Smooth muscle cell (in vitro differentiated cells): Measurements from ENCODE around the gene RAMAC. TPM values are rescaled to one million over a fixed set of nuclear protein-coding genes. Genes with fewer than 3 reads are reported as not detected.

ENCODE experiments used
- DNase-seq: peaks from one replicate; lab custom pipeline; 2025; ENCODE audit not compliant: unreplicated experiment; lab: John Stamatoyannopoulos, UW
- H2AFZ ChIP-seq: fragments of 200-600 bp; sonication (generic); 2 replicates; pipeline ENCODE4 v1.6.0; 2016; ENCODE audit warnings: antibody characterized with exemption, low read depth, mild to moderate bottlenecking
- H3F3A ChIP-seq: fragments of 200-600 bp; sonication (generic); 2 replicates; pipeline ENCODE4 v1.6.0; 2017; ENCODE audit warnings: antibody characterized with exemption, low read depth
- H3K27ac ChIP-seq: fragments of 200-600 bp; sonication (generic); 2 replicates; pipeline ENCODE4 v1.5.1; 2016; ENCODE audit warnings: low read depth, mild to moderate bottlenecking
- H3K27me3 ChIP-seq: fragments of 200-600 bp; sonication (generic); 2 replicates; pipeline ENCODE4 v1.6.1; 2016; ENCODE audit warnings: low read depth, mild to moderate bottlenecking
- H3K36me3 ChIP-seq: fragments of 200-600 bp; sonication (generic); 2 replicates; pipeline ENCODE4 v1.5.1; 2016; ENCODE audit warnings: low read depth
- H3K4me1 ChIP-seq: fragments of 200-600 bp; sonication (generic); 2 replicates; pipeline ENCODE4 v1.5.1; 2016; ENCODE audit warnings: low read depth
- H3K4me2 ChIP-seq: fragments of 200-600 bp; sonication (generic); 2 replicates; pipeline ENCODE4 v1.6.0; 2016; ENCODE audit warnings: mild to moderate bottlenecking
- H3K4me3 ChIP-seq: fragments of 200-600 bp; sonication (generic); 2 replicates; pipeline ENCODE4 v1.5.1; 2016; ENCODE audit warnings: mild to moderate bottlenecking
- H3K79me2 ChIP-seq: fragments of 200-600 bp; sonication (generic); 2 replicates; pipeline ENCODE4 v1.6.0; 2016; ENCODE audit warnings: low read depth, mild to moderate bottlenecking
- H3K9ac ChIP-seq: fragments of 200-600 bp; sonication (generic); 2 replicates; pipeline ENCODE4 v1.6.0; 2016; ENCODE audit warnings: low read depth
- H3K9me3 ChIP-seq: fragments of 200-600 bp; sonication (generic); replicated peaks from 2 replicates; pipeline ENCODE4 v1.5.1; 2016; ENCODE audit warnings: low read depth
- H4K20me1 ChIP-seq: fragments of 200-600 bp; sonication (generic); 2 replicates; pipeline ENCODE4 v1.6.0; 2016; ENCODE audit warnings: low read depth
- CTCF ChIP-seq: fragments of 200-600 bp; sonication (generic); IDR thresholded peaks from 2 replicates; pipeline ENCODE4 v1.5.1; 2017; ENCODE audit warnings: borderline replicate concordance, mild to moderate bottlenecking, antibody characterized with exemption; ENCODE audit not compliant: insufficient read depth, poor library complexity, severe bottlenecking
- WGBS: methylation state at CpG from one replicate; pipeline ENCODE4 v1.1.7; 2016; ENCODE audit warnings: low lambda C conversion rate; 5-methylcytosine and 5-hydroxymethylcytosine counted together
- polyA plus RNA-seq: library from polyadenylated mRNA; unstranded; fragments of >200 nt; fragmentation: Nextera tagmentation; extraction: Ambion mirVana; gene quantifications from 2 replicates; pipeline ENCODE4 v1.2.1, GENCODE V29; 2016
- total RNA-seq: library from RNA; depleted of rRNA; stranded (reverse); fragments of >200 nt; gene quantifications from 2 replicates; pipeline ENCODE4 v1.2.3, GENCODE V29; 2014

Gene RAMAC
- total and polyA plus RNA-seq, 2 experiments from 2014 or later: 56.6 to 59.2 TPM

- no peaks in the 10 kb centered on the region for H3K9me3 ChIP-seq
- DNase-seq: no peak
- H4K20me1 ChIP-seq: no peaks in the 10 kb centered on the region
- H3K36me3 ChIP-seq: no peaks in the 10 kb centered on the region
- H3K27ac ChIP-seq: peak overlapping the region; percentile 84
- H3K4me1 ChIP-seq: peaks cover 6% of the 10 kb centered on the region
- no peaks in the 10 kb centered on the region for H3F3A ChIP-seq
- H3K4me2 ChIP-seq: no peak overlapping the region
- no peak for TF ChIP-seq CTCF
- peak overlapping the region; percentile 53 for H3K9ac ChIP-seq
- H3K27me3 ChIP-seq: no peaks in the 10 kb centered on the region
- H2AFZ ChIP-seq: no peak overlapping the region
- H3K4me3 ChIP-seq: no peak overlapping the region
- H3K79me2 ChIP-seq: no peaks in the 10 kb centered on the region
- 49% methylated on average over 8 of the region's 8 CpGs for WGBS
These were observed 43.3 kb upstream of the RAMAC start for GRCh38 chr15:82942691-82943090.

GRCh38 chr15:82943176-82943575 is 42.8 kb upstream of the RAMAC start:
- Histone ChIP-seq H3F3A (no peaks in the 10 kb centered on the region), H3K9me3 (no peaks in the 10 kb centered on the region), H3K9ac (peak overlapping the region; percentile 53), H3K4me3 (no peak overlapping the region), H4K20me1 (no peaks in the 10 kb centered on the region), H3K79me2 (no peaks in the 10 kb centered on the region), H2AFZ (no peak overlapping the region), H3K27ac (peak overlapping the region; percentile 84), H3K27me3 (no peaks in the 10 kb centered on the region), H3K36me3 (no peaks in the 10 kb centered on the region), H3K4me2 (no peak overlapping the region), H3K4me1 (peaks cover 6% of the 10 kb centered on the region)
- TF ChIP-seq CTCF: no peak
- no peak for DNase-seq
- WGBS: 70% methylated on average over 3 of the region's 3 CpGs

- peak overlapping the region; percentile 84 for H3K27ac ChIP-seq
These were observed 42.0 kb upstream of the RAMAC start for GRCh38 chr15:82944056-82944455.

More at GRCh38 chr15:82944056-82944455, 42.0 kb upstream of the RAMAC start:
- H3K79me2 ChIP-seq: no peaks in the 10 kb centered on the region
- no peak overlapping the region for H2AFZ ChIP-seq
- TF ChIP-seq CTCF: no peak
- no peak for DNase-seq
- peaks cover 3% of the 10 kb centered on the region for H3K27me3 ChIP-seq
- H3K4me1 ChIP-seq: peaks cover 6% of the 10 kb centered on the region
- H3K4me2 ChIP-seq: no peak overlapping the region
- 94% methylated on average over 5 of the region's 5 CpGs for WGBS
- H3K9ac ChIP-seq: no peak overlapping the region
- H3K4me3 ChIP-seq: no peak overlapping the region
- no peaks in the 10 kb centered on the region for H3K9me3 ChIP-seq
- H4K20me1 ChIP-seq: no peaks in the 10 kb centered on the region
- no peaks in the 10 kb centered on the region for H3F3A ChIP-seq
- H3K36me3 ChIP-seq: no peaks in the 10 kb centered on the region
